Thyroid gland (tissue), 4 donors: ENCODE results near the gene MYL1.

ENCODE experiments used
- CTCF ChIP-seq, 6 experiments: fragments of 200-600 bp in 3 of 6; fragments of 450-650 bp in 3 of 6; sonication (generic) in 3 of 6; IDR thresholded peaks; one replicate each; pipeline ENCODE4 v1.5.1; 2016 to 2019; ENCODE audit warnings: antibody characterized with exemption in 6 of 6, mild to moderate bottlenecking in 2 of 6, inconsistent platforms in 1 of 6, moderate library complexity in 1 of 6
- POLR2A ChIP-seq, 2 donors: fragments of 450-650 bp; IDR thresholded peaks; one replicate each; pipeline ENCODE4 v1.6.1; 2017; ENCODE audit warnings: antibody characterized with exemption in 2 of 2, mild to moderate bottlenecking in 2 of 2, moderate library complexity in 1 of 2

- TF ChIP-seq POLR2A (IDR thresholded peaks at IDR 0.05): no peak
- TF ChIP-seq CTCF (IDR thresholded peaks at IDR 0.05): no peak
Observed at GRCh38 chr2:210299866-210300373, 15.1 kb downstream of the MYL1 start.
